ENCODE data around the gene TBC1D8.
A peak's percentile ranks its signal among the peaks of the same experiment; 100 is the strongest.

TBC1D8 gene

DNA sequence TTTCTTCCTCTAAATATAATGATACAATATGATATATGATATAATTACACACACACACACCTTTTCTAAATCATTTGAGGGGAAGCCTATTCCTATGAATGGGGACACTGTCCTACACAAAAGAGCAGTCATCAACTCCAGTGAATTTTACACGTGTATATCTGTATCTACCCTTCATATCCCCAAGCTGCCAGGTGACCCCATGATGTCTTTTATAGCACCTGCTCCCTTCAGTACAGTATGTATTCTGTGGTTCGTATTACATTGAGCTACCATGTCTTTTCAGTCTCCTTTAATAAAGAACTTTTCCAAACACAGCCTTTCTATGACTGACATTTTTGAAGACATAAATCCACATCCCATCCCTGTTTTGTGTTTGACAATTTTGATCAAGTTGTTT lies 19.0 kb downstream of the TBC1D8 start:
- no peak for DNase-seq

DNA sequence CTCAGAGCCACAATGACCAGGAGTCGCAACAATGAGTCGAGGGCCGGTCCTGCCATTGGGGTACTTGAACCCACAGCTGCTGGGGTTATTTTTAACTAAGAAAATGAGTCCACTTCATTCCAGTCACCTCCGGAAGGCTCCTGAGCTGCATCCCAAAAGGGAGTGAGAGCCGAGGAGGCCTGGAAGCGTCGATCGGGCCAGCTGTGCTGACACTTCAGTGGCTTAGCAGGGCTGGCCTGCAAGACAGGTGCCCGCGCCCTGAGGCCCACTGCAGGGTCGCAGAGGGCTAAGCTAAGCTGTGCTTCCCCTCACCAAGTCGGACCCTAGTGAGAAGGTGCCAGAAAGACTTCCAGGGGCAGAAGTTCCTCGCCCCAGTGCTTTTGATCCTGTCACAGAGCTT lies 21.1 kb downstream of the TBC1D8 start:
- DNase-seq = no peak

DNA sequence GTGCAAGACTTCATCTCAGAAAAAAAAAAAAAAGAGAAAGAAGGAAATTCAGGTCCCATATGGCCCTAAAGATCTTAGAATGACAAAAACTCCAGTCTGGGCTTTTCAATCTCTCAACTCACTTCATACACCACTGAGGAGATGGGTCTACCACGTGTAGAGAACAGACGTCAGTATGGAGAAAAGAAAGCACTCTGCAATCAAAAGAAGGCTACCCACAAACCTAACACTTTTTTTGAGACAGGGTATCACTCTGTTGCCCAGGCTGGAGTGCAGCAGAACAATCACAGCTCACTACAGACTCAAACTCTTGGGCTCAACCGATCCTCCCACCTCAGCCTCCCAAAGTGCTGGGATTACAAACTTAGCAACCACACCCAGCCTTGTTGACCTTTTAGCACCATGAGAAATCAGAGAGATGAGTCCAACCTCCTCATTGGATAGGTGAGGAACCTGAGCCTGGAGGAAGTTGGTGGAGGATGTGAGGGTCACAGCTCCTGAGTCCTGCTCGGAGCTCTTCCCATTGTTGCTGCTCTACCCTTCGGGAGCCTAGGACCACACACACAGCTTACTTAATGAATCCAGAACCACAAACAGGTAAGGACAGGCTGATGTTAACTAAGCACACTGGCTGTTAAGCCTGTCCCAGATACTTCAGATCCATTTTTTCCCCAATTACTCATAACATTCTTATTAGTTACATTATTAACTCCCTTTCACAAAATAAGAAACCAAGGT lies 23.7 kb downstream of the TBC1D8 start:
- no peak for DNase-seq

DNA sequence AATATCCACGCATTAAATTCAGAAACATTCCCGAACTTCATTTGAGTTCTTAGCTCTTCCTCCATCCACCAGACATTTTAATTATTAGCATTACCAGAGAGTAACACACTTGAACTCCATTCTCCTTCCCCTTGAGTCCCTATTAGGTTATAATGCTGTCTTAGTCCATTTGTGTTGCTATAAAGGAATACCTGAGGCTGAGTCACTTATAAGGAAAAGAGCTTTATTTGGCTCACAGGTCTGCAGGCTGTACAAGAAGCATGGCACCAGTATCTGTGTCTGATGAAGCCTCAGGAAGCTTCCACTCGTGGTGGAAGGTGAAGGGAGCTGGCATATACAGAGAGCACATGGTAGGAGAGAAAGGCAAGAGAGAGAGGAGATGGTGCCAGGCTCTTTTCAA lies 25.4 kb downstream of the TBC1D8 start:
- no peak for DNase-seq

DNA sequence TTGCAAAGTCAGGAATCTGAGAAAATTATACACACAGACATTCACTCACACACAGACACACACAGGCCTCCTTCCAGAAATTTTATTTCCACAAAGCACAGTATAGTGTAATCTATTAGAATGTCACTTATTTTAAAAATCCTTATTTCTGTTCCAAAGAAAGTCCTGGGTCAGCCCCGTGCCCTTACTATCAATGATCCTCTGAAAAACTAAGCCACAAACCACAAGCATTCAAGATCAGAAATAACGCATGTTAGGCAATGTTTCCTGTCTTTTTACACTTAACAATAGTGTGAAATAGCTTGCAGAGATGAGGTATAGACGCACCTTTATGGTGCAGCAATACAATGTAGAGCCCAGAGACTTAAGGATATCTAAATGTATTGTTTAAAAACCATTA lies 25.8 kb downstream of the TBC1D8 start:
- DNase-seq = no peak

DNA sequence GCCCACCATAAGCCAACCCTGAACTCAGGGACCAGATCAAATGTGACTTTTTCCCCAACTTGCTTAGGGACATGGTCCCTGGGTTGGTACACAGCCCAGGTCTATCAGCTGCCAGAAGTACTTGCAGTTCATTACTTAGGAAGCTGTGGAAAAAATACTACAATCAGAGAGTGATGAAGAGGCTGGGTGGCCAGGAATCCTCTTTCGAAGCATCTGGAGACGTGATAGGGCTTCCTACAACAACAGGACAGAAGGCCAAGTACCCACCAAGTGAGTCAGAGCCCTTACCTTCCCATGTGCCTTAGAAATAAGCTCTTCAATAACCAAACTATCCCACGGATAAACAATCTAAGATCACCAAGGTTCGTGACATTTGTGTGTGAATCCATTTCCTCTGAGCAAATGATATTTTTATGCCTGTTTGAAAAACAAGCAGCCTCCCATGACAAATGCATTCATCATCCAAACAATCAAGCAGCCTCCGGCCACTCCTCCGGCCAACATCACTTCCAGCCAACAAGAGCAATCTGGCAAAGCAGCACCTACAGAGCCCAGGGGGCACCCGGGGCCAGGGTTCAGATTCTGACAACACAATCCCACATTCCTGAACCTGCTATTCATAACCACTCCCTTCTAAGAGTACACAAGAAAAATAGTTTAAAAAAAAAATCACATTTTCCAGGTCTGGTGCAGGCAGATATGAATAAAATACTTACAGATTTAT lies 26.4 kb downstream of the TBC1D8 start:
- no peak for DNase-seq

DNA sequence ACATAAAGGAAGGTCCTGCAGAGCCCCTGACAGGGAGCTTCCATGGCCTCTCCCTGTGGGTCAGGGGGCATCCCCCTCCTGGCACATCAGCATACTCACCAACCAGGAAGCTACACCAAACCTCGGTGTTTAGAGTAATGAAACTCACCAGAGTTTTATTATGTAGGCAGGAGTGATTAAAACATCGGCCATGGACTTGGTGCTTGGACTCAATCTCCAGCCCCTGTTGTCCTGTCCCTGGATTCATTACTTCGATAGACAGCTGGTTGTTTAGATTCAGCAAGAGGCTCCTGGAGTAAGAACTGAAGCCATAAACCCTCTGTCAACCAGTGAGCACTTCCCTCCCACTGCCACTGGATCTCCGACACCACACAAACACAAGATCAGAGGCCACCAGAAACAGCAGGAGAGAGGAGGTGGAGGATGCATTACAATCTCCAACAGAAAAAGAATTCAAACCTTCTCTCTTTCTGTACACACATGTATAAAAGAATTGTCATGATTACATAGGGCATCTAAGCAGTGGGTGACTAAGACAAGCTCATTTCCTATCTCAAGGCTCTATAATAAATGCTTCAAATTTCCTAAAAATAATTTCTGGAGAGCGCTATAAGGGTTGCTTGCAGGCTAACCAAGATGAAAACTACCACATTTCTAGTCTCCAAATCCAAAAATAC lies 27.2 kb downstream of the TBC1D8 start:
- DNase-seq = no peak

DNA sequence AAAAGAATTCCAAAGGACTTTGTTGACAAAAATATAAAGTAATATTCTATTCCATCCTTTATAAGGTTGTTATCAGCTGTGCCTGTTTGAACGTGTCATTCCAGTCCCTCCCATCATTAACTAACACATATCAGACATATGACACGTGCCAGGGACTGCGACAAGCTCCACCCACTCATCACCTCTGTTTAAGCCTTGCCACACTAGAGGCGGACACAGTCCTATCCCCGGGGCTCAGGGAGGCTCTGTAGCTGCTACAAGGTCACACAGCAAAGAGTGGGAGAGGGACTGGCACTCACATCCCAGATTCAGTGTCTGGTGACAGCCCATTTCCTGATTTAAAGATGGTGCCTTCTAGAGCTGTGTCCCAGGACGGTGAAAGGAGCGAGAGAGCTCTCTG lies 30.0 kb downstream of the TBC1D8 start:
- no peak for DNase-seq

DNA sequence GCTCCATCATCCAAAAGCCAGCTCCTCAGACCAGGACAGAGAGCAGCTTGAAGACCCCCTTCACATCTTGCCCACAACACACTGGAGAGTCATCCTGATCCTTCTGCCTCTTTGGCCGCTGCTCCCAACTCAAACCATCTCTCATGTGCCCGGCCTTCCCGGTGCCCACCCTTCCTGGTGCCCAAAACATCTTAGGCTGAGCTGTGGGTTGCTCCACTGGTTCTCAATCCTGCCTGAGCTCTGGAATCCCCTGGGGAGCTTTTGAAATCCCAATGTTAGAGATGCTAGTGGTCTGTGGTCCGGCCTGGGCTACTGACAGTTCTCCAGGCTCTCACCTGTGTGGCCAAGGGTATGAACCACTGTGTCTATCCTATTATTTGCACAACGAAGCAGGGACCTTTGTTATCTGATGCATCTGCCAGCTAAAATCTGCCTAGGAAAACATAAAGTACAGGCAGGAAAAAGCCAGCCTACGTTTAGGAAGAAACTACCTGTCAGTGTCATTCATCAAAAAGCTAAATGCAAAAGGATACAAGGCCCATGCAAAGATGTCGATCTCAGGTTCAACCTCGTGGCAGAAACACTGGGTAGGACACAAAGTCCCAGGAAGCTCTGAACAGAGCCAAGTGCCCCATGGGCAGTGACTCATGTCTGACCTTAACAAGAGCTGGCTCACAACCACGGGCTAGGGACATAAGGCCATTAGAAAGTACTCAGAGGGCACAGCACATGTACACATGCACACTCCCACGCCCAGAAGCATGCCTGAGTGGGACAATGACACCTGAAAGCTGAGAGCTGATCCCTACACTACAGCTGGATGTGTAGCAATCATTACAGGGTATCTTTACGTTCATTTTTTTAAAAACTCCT lies 30.8 kb downstream of the TBC1D8 start:
- DNase-seq = no peak

DNA sequence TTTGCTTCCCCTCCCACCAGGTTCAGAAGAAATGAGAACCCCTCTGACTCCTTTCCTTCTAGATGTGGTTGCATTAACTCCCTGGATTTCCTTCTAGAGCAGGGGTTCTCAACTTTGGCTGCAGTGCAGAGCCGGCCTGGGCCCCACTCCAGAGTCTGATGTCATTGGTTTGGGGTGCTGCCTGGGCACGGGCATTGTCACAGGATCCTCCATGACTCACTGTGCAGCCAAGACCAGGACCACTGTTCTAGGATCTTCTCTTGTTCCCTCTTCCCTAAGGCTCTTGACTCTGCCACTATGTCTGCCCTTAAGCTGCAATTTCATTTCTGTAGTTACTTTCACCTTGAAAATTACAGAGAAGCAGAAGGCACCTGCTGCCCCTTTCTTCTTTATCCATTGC lies 31.8 kb downstream of the TBC1D8 start:
- DNase-seq = no peak

DNA sequence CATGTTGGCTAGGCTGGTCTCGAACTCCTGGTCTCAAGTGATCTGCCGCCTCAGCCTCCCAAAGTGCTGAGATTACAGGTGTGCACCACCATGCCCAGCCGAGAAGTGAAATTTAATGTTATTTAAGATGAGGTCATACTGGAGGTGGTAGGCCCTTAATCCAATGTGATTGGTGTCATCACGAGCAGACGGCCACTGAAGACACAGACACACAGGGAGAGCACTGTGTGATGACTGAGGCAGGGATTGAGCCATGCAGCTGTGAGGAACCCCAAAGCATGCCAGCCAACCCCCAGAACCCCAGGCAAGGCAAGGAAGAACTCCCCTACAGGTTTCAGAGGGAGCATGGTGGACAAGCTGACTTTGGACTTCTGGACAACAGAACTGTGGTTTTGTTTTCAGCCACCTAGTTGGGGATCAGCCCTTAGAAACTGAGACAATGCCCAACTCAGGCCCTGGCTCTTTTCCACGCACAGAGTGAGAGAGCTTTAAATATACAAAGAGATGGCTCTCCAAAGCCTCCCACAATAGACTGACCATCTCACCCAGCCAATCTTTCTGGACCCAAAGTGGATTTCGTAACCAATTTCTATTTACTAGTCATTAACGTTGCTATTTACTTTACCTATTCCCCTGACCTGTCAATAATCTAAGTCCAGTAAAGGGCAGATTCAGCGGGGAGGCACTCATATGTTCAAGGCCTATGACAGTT lies 34.2 kb downstream of the TBC1D8 start:
- DNase-seq = no peak

DNA sequence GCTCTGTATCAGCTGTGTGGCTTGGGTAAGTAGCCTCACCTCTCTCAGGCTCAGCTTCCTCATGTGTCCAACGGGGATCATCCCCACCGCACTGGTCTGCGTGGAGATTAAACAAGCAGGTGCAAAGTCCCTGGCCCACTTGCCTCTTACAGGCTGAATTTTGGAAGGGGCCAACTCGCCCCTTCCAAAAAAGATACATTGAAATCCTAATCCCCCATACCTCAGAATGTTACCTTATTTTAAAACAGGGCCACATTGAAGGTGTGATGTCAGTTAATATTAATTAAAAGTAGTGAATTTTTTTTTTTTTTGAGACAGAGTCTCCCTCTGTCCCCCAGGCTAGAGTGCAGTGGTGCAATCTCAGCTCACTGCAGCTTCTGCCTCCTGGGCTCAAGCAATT lies 34.8 kb downstream of the TBC1D8 start:
- no peak for DNase-seq

DNA sequence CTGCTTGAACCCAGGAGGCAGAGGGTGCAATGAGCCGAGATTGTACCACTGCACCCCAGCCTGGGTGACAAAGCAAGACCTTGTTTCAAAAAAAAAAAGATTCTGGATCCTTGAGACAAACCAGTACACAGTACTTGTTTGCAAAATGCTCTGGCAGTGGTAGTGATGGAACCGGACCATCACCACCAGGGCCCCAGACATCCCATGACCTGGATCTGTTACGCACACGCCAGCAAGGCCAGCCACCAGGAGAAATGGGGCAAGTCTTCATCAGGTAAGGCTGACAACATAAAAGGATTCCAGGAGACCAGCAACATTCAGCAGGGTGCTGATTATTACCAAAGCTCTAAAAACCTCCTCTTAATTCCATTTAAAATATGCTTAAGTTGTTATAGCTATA lies 35.5 kb downstream of the TBC1D8 start:
- DNase-seq = no peak

DNA sequence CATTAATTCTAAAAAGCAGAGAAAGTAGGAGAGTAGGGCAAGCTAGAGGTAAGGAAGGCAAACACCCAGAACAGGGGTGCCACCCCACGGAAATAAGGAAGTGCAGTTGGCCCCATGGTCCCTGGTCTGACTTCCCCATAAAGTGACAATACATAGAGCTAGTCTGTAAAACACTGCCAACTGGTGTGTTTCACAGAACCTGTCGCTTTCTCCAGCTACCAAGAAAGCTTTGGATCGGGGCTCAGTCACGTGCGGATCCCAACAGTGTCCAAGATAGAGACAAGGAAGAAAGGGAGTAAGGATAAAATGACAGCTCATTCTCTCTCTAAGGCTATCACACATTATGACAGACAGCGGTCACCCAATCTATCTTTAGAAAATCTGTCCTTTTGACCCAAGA lies 36.4 kb downstream of the TBC1D8 start:
- DNase-seq = no peak

DNA sequence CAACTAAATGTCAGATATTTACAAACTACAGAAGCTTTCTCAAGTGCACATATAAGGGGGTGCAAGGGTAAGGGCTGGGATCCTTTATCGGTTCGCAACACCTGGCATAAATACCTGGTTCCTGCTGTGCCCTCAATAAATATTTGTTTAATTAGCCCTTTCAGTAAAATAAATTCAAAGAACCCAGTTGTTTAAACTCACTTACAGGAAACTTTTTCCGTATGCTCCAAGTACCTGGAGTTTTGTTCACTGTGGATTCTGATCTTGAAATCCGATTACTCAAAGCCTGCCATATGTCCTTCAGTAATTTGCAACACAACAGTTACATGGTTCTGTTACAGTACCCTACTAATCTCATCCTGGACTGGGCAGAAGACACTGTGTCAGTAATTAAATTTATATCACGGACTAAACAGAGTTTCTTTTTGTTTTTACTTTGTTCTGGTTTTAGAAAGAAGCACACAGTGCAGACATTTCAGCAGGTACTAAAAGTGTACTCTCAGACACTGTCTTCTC lies 36.9 kb downstream of the TBC1D8 start:
- no peak for DNase-seq

DNA sequence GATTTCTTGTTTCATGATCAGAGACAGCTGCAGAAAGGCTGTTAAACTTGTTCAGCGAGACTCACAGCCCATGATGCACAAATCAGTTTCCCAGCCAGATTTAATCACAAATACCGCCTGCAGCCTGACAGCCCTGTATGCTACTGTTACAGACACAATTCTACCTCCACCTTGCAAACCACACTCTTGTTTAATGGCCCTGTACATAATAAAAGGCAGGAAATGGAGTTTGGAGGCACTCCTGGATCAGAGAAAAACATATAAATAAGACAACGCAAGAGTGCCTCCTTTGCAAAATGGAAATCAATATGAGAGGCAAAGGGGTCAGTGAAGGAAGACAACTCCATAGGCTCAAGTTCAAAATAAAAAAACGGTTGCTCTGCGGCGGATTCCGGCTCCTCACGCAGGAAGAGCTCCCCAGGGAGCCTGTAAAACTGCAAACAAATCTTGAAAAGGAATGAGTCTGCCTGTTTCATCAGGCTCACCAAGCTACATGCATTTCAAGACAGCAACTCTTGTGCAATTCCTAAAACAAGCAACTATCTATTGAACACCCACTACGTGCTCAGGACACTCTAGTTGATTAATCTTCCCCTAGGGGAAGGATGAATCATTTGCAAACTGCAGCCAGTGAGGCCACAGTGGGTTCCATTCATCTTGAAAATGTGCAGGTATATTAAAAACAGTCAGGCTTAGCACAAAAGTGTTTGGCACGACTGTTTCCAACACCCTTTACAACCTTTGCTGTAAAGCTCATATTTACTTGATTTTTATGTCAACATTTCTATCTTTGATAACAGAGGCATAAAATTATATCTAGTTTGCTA lies 37.5 kb downstream of the TBC1D8 start:
- DNase-seq = peak; percentile 11

DNA sequence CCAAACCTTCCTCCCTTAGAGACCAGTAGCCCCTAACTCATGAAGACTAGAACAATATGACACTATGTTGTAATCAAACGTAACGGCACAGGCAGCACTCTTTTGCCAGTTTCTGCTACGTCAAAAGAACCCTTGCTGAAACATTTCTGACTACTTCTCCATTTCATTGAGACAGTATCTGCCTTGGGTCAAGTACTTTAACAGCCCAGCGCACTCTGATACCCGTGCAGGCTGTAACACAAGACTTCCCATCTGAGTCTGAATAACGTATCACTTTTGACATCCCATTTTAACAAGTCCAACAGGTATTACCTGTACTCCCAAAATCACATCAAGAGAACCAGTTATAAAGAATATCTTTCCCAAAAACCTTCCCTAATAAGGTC lies 38.4 kb downstream of the TBC1D8 start:
- DNase-seq = no peak

DNA sequence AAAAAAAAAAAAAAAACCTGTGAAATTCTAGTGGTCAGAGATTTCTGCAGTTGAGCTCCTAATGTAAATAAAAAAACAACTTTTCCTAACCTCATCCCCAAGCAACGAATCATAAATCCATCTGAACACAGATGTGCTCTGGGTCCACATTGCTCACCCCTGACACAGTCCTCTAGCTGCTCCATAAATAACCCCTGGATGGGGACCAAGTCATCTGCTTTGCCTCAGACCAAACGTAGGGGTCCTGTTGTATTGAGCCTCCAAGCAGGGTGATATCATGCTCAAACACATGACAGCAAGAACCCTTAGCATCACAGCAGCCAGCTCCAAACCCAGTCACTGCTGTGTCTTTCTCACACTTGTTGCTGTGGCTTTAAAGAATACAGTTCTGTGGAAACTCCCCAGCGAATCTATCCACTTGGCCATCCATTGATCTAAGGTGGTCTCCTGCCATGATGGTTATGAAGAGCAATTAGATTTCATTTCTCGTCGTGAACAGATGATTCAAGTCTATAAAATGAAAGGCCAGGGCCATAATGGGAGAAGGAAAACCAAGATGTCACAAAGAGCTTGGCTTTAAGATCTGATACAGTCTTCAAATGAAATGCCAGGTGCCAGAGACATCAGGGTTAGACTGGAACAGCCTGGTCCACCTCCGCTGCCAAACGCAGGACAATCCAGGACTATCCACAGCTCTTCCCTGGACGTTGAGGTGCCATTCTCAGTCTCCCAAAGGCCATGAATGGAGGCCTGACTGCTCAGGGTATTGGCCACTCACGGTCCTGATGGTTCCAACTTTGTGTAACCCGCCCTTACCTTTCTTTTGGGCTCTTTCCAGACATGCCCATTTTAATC lies 39.0 kb downstream of the TBC1D8 start:
- no peak for DNase-seq

DNA sequence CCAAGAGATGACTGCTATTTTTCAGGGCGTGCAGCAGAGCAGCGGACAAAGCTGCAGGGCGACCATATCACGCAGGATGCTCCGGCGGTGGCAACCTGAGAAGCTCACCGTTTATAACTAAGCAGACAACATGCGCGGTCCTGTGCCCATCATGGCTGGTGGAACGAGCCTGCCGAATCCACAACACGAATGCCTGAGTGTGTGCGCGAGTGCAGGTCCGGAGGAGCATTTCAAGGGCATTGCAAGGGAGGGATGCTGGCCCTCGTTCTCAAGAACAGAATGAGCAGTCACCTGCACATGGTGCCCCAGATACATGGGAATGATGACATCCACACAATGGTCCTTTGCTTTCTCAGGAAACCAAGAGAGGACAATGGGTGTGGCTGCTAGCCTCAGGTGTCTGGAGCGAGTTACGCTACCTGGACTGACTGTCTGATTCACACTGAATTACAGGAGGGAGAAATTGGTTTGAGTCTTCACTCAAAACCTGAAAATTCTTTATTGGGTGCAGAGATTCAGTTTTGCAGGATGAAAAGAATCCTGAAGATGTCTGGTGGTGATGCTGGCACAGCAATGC lies 39.8 kb downstream of the TBC1D8 start:
- DNase-seq = no peak
